PFSK-1 (cell line): ENCODE measurements around the gene GDPGP1.
A peak's percentile ranks its signal among the peaks of the same experiment; 100 is the strongest.

Experiments
- FOXP2 ChIP-seq: optimal IDR thresholded peaks from 2 replicates; pipeline ENCODE3; 2011; ENCODE audit warnings: borderline replicate concordance, control low read depth, inconsistent platforms; ENCODE audit not compliant: insufficient read depth; ENCODE audit errors: extremely low read length, extremely low read depth
- POLR2AphosphoS5 ChIP-seq: IDR thresholded peaks from 2 replicates; pipeline ENCODE4 v1.6.1; 2012; ENCODE audit warnings: low read depth, mild to moderate bottlenecking, control low read depth, low read length, moderate library complexity
- SIN3A ChIP-seq: IDR thresholded peaks from 2 replicates; pipeline ENCODE4 v1.6.1; 2012; ENCODE audit warnings: mild to moderate bottlenecking, low read length, moderate library complexity, borderline replicate concordance; ENCODE audit not compliant: insufficient read depth
- TAF1 ChIP-seq: IDR thresholded peaks from 2 replicates; pipeline ENCODE4 v1.6.1; 2012; ENCODE audit warnings: low read length, control low read depth, borderline replicate concordance; ENCODE audit not compliant: insufficient read depth
- TF ChIP-seq, protein P1 (sequence below), 2 experiments: IDR thresholded peaks; 2 replicates each; pipeline versions ENCODE4 v1.6.1 to v1.8.0; 2011 to 2012; ENCODE audit warnings: low read depth in 2 of 2, low read length in 2 of 2, control low read depth in 1 of 2, inconsistent platforms in 1 of 2, mild to moderate bottlenecking in 1 of 2, moderate library complexity in 1 of 2; ENCODE audit not compliant: insufficient read depth in 1 of 2

GDPGP1 gene

DNA sequence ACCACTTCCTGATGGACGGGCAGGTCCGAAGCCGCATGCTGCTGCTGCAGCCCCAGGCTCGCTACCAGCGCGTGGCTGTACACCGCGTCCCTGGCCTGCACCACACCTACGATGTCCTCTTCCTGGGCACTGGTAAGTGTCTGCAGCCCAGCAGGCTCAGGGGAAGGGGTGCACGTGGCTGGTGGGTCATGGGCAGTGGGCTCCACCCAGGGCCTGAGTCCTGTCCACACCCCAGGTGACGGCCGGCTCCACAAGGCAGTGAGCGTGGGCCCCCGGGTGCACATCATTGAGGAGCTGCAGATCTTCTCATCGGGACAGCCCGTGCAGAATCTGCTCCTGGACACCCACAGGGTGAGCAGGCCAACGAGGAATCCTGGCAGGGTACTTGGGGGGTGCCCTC lies 9.0 kb upstream of the GDPGP1 start:
- no peak for TF ChIP-seq FOXP2
- TF ChIP-seq, protein P1, sequence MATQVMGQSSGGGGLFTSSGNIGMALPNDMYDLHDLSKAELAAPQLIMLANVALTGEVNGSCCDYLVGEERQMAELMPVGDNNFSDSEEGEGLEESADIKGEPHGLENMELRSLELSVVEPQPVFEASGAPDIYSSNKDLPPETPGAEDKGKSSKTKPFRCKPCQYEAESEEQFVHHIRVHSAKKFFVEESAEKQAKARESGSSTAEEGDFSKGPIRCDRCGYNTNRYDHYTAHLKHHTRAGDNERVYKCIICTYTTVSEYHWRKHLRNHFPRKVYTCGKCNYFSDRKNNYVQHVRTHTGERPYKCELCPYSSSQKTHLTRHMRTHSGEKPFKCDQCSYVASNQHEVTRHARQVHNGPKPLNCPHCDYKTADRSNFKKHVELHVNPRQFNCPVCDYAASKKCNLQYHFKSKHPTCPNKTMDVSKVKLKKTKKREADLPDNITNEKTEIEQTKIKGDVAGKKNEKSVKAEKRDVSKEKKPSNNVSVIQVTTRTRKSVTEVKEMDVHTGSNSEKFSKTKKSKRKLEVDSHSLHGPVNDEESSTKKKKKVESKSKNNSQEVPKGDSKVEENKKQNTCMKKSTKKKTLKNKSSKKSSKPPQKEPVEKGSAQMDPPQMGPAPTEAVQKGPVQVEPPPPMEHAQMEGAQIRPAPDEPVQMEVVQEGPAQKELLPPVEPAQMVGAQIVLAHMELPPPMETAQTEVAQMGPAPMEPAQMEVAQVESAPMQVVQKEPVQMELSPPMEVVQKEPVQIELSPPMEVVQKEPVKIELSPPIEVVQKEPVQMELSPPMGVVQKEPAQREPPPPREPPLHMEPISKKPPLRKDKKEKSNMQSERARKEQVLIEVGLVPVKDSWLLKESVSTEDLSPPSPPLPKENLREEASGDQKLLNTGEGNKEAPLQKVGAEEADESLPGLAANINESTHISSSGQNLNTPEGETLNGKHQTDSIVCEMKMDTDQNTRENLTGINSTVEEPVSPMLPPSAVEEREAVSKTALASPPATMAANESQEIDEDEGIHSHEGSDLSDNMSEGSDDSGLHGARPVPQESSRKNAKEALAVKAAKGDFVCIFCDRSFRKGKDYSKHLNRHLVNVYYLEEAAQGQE (IDR thresholded peaks at IDR 0.05; ENCODE audit: insufficient read depth in 1 of 2, low read depth in 2 of 2, low read length in 2 of 2): no peak
- no peak for TF ChIP-seq POLR2AphosphoS5
- no peak for TF ChIP-seq TAF1
- no peak for TF ChIP-seq SIN3A

DNA sequence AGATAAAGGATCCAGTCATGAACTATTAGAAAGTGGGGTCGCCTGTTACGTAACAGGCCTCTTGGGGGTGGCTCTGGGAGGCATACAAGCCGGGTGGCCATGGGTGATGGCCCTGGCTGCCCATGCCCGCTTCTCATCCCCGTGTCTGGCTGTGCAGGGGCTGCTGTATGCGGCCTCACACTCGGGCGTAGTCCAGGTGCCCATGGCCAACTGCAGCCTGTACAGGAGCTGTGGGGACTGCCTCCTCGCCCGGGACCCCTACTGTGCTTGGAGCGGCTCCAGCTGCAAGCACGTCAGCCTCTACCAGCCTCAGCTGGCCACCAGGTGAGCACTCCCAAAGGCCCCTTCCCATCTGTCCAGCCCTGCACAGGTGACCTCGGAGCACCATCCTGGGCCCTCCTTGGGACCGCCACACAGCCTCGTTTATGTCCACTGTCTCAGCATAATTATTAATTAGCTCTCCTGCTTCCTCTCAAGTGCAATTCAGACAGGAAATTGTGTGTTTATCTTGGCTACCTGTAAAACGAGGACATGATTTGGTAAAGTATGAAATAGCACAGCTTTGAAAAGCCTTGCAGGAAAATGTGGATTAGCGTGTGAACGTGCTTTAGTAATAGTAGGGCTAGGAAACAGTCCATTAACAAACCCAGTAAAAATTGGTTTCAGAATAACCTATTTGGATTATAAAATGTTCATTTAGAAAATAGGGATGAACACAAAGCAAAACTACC lies 8.3 kb upstream of the GDPGP1 start:
- TF ChIP-seq, protein P1 (IDR thresholded peaks at IDR 0.05; ENCODE audit: insufficient read depth in 1 of 2, low read depth in 2 of 2, low read length in 2 of 2): no peak
- TF ChIP-seq SIN3A: no peak
- no peak for TF ChIP-seq POLR2AphosphoS5
- TF ChIP-seq TAF1: no peak
- TF ChIP-seq FOXP2: no peak

DNA sequence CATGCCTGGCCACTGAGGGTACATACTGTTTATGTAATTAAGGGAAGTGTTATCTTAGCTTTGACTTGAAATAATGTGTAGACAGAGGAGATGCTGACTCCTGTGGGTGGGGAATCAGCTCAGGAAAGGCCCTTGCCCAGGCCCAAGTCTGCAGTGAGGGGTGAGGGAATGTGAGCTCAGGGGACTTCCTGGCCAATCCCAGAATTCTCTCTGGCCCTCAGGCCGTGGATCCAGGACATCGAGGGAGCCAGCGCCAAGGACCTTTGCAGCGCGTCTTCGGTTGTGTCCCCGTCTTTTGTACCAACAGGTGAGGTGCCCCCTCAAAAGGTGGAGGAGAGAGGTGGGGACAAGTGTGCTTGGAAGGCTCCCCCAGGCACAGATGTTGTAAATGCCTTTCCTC lies 6.7 kb upstream of the GDPGP1 start:
- TF ChIP-seq, protein P1 (IDR thresholded peaks at IDR 0.05; ENCODE audit: insufficient read depth in 1 of 2, low read depth in 2 of 2, low read length in 2 of 2): no peak
- TF ChIP-seq FOXP2 (no peak), TAF1 (no peak), POLR2AphosphoS5 (no peak), SIN3A (no peak)

DNA sequence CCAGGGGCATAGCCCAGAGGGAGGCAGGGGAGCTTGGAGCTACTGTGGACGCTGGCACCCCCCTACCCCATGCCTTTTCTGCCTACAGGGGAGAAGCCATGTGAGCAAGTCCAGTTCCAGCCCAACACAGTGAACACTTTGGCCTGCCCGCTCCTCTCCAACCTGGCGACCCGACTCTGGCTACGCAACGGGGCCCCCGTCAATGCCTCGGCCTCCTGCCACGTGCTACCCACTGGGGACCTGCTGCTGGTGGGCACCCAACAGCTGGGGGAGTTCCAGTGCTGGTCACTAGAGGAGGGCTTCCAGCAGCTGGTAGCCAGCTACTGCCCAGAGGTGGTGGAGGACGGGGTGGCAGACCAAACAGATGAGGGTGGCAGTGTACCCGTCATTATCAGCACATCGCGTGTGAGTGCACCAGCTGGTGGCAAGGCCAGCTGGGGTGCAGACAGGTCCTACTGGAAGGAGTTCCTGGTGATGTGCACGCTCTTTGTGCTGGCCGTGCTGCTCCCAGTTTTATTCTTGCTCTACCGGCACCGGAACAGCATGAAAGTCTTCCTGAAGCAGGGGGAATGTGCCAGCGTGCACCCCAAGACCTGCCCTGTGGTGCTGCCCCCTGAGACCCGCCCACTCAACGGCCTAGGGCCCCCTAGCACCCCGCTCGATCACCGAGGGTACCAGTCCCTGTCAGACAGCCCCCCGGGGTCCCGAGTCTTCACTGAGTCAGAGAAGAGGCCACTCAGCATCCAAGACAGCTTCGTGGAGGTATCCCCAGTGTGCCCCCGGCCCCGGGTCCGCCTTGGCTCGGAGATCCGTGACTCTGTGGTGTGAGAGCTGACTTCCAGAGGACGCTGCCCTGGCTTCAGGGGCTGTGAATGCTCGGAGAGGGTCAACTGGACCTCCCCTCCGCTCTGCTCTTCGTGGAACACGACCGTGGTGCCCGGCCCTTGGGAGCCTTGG lies 5.9 kb upstream of the GDPGP1 start:
- TF ChIP-seq POLR2AphosphoS5 (peak; percentile 4; the same call in 1 of the 2 replicates), SIN3A (no peak)

DNA sequence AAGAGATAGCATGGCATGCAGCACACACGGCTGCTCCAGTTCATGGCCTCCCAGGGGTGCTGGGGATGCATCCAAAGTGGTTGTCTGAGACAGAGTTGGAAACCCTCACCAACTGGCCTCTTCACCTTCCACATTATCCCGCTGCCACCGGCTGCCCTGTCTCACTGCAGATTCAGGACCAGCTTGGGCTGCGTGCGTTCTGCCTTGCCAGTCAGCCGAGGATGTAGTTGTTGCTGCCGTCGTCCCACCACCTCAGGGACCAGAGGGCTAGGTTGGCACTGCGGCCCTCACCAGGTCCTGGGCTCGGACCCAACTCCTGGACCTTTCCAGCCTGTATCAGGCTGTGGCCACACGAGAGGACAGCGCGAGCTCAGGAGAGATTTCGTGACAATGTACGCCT lies 5.0 kb upstream of the GDPGP1 start:
- TF ChIP-seq TAF1 (no peak), POLR2AphosphoS5 (no peak), FOXP2 (no peak), SIN3A (no peak)
- TF ChIP-seq, protein P1 (IDR thresholded peaks at IDR 0.05; ENCODE audit: insufficient read depth in 1 of 2, low read depth in 2 of 2, low read length in 2 of 2): no peak
